Peyer's patch (tissue), 4 donors: ENCODE measurements around the gene MPHOSPH9.

Experiments used
- POLR2A ChIP-seq, 2 donors: fragments of 450-650 bp; IDR thresholded peaks; one replicate each; pipeline ENCODE4 v1.5.1; 2017; ENCODE audit warnings: antibody characterized with exemption in 2 of 2, mild to moderate bottlenecking in 2 of 2, moderate library complexity in 2 of 2
- TF ChIP-seq, protein P1 (sequence below), 6 experiments: fragments of 450-650 bp in 4 of 6; fragments of 200-600 bp in 2 of 6; sonication (generic) in 1 of 6; IDR thresholded peaks; one replicate each; pipeline ENCODE4 v1.5.1; 2017 to 2019; ENCODE audit warnings: antibody characterized with exemption in 6 of 6, mild to moderate bottlenecking in 3 of 6, moderate library complexity in 1 of 6

DNA sequence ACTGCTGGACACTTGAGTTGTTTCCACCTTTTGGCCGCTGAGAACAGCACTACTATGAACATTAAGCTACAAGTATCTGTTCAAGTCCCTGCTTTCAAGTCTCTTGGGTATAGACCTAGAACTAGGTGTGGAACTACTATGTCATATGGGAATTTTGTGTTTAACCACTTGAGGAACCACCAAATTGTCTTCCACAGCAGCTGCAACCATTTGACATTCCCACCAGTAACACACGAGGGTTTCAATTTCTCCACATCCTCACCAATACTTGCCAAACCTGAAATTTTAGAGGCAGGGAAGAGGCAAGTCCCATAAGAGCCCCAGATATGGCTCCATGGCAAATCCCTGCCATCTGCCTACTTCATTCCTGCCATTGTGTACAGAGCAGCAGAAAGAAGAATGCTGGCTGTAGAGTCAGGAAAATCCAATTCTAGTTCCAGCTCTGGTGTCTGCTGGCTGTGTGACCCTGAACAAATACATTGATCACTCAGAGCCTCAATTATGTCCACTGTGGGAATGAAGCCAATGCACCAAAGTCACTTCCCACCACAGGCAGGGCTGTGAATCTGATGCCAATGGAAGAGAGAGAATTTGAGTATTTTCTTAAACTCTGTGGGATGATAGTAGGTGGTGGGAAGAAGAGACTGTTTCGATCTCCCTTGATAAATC, 99.9 kb downstream of the MPHOSPH9 start:
- TF ChIP-seq, protein P1, sequence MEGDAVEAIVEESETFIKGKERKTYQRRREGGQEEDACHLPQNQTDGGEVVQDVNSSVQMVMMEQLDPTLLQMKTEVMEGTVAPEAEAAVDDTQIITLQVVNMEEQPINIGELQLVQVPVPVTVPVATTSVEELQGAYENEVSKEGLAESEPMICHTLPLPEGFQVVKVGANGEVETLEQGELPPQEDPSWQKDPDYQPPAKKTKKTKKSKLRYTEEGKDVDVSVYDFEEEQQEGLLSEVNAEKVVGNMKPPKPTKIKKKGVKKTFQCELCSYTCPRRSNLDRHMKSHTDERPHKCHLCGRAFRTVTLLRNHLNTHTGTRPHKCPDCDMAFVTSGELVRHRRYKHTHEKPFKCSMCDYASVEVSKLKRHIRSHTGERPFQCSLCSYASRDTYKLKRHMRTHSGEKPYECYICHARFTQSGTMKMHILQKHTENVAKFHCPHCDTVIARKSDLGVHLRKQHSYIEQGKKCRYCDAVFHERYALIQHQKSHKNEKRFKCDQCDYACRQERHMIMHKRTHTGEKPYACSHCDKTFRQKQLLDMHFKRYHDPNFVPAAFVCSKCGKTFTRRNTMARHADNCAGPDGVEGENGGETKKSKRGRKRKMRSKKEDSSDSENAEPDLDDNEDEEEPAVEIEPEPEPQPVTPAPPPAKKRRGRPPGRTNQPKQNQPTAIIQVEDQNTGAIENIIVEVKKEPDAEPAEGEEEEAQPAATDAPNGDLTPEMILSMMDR (IDR thresholded peaks at IDR 0.05): no peak
- no peak for TF ChIP-seq POLR2A (IDR thresholded peaks at IDR 0.05)
